ENCODE results near the gene BCL11A.

The BCL11A gene

DNA sequence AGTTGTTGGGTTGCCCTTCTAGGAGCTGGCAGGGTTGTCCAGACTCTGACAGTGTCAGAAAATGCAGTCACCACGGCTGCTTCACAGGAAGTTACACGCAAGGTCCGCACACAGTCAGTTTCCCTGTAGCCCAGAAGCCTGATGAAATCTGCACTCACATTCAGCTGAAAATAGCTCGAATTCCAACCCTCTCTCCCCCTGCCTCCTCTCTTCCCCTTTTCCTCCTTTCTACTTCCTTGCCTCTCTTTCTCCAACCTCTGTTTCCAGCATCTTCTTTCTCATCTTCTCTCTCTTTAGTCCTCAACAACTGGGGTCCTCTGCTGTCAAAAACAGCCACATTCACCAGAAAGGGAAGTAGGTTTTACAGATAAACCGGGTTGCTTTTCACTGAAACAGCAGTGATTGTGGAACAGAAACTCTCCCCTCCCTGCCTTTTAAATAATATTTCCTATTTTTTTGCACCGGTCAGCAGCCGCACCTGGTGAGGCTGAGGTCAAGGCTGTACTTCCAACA lies 69.3 kb downstream of the BCL11A start:
- peak; percentile 95 for DNase-seq (ENCODE audit: low read depth)

DNA sequence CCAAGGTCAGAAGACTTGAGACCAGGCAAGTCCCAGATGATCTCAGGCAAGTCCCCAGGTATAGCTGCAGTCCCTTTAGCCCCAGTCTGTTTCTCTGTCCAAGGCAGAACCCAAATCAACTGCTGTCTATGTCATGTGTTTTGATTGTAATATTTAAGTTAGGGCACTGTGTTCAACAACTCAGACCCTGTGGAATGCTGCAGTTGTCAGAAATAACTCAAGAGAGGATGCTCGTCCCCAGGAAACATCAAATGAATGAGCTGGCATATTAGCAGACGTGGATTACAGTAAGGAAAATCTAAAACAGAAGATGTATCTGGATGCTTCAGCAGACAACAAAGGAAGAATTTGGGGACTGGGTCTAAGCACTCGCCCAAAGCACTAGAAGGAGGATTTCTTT lies 70.1 kb downstream of the BCL11A start:
- peak; percentile 94 for DNase-seq (ENCODE audit: low read depth)

DNA sequence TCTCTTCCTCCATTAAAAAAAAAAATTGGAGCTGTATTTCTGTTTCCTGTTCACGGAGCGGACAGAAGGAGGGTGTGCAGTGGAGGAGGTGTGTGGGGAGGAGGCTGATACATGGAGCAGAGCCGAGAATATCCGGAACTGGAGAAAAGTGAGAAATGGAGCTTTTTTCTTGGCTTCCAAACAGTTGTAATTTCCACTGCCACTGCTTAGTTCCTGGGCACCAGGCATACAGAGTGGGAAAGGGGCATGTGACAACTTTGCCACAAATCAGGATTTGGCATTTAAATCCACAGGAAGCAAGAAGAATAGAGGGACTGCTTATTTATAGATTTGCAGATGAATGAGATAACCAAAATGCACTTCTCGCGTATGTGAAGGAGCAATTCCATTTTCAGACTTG lies 71.2 kb downstream of the BCL11A start:
- peak; percentile 14 for DNase-seq (ENCODE audit: low read depth)

DNA sequence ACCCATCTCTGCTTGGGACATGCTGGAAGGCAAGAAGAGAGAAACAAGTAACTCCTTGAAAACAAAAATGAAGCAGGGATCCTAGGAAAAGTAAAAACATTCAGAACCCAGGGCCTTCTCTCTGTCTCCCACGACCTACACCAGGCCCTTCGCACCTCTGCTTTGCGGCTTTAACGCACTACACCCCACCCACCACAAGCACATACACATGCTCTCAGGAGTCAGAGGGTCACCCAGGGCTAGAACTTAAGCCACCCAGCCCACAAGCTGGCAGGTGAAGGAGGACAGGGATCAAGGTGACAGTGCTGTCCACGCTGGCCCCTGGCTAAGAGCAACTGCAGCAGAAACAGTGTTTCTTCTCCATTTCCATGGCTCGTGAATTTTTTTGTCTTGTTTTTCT lies 72.2 kb downstream of the BCL11A start:
- no peak for DNase-seq (ENCODE audit: low read depth)

DNA sequence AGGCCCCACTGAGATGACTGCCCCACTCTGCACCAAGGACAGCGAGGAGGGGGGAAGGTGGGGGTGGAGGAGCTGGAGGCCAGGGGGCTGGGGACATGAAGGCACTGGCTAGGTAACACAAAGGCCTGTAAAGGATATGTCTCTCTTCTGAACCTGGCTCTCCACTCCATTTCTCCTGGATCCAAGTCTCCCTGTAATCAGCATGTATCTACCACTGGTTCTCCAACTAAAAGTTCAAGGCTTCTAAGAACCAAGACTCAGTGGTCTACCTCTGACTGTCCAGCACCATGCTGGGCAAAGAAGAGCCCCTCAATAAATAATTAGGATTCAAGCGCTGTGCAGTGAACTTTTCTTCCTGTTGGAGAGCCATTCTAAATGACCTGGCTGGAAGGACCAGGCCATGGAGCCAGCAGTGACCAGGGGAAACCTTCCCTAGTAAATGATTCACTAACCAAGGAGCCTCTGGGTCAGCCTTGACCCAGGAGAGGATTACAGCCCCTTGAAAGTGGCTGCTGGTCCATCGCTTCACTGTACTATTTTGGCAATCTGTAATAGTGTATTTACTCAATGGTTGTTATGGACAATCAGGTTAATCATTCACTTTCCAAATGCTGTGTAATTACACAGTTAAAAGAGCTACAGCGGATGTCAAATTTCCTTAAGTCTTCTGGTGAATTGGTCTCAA lies 73.2 kb downstream of the BCL11A start:
- no peak for DNase-seq (ENCODE audit: low read depth)

DNA sequence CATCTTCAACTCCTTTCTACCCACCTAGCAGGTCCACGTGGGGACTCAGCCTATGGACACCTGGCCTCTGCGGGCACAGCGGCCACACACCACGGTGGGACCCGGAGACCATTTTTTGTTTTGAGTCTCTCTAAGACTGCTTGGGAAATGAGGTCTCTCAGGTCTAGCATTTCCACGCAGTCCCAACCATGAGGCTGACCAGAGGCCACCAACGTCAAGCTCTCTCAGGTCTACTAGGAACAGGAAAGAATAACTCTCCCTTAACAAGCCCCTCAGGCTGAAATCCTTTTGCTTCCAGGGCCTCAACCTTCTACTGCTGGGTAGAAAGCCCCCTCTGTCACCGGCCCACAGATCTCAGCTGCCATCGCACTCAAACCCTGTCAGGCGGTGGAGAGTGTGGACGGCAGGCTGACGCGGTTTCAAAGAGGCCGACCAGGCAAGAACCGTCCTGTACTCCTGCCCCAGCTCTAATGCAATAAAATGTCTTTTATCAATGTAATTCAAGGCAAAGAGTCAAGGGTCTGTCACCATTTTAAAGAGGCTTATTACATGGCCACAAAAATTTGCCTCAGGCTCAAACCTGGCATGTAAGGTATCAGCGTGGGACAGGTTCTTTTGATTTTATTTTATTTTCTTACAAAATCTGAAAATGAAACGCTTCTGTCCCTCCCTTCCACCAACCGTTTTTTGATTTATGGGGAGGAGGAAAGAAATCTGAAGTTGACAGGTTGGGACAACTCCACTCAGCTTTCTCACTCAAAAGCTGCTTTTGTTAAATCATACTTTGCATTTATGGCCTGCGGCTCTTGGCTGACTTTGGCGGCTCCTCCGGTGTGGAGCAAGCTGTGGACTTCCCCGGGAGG lies 74.0 kb downstream of the BCL11A start:
- no peak for DNase-seq (ENCODE audit: low read depth)

DNA sequence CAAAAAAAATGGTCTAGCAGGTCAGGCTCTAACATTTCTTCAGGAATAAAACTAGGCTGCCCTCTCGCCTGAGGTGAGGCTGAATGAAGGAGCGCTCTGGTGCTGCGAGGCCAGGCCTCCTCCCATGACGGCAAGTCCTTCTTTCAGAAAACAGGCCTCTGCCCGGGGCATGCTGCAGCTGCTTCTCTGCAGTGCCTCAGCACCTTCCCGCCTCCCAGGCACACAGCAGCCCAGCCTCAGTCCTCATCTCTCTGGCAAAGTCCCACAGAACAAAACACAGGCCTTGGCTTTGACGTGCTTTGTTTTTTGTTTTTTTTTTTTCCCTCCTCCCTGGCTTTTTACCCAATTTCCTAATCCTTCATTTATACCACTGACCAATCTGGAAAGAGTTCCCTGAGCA lies 74.8 kb downstream of the BCL11A start:
- no peak for DNase-seq (ENCODE audit: low read depth)

DNA sequence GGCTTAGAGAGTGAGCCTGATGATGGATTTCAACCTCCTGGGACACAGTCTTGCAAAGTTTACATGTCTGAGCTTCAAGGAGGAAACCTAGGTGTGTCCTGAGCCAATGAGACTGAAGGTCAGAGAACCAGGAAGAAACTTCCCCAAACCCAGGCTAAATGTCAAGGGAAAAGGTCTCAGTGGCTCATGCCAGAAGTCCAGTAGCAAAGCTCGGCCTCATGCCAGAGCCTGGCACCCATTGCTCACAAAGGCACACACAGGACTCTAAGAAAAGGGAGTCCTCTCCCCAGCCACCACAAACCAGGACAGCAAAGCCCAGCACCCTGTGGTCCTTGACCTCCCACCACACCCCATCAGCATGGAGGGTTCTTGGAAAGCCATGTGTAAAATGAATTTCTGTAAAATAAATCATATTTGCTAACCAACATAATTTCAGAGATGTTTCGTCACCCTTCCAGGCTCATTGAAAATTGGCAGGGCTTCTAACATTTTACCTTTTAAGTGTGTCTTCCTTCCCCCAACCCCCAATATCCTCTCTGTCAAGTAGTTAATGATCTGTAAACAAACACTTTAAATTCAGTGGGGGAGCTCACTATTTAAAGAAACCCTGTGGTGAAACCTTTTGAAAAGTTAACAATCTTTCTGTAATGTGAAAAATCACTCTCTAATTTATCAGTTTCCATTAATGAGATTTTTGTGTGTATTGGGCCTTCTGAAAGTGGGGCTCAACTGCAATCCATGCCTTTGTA lies 77.1 kb downstream of the BCL11A start:
- no peak for DNase-seq (ENCODE audit: low read depth)

DNA sequence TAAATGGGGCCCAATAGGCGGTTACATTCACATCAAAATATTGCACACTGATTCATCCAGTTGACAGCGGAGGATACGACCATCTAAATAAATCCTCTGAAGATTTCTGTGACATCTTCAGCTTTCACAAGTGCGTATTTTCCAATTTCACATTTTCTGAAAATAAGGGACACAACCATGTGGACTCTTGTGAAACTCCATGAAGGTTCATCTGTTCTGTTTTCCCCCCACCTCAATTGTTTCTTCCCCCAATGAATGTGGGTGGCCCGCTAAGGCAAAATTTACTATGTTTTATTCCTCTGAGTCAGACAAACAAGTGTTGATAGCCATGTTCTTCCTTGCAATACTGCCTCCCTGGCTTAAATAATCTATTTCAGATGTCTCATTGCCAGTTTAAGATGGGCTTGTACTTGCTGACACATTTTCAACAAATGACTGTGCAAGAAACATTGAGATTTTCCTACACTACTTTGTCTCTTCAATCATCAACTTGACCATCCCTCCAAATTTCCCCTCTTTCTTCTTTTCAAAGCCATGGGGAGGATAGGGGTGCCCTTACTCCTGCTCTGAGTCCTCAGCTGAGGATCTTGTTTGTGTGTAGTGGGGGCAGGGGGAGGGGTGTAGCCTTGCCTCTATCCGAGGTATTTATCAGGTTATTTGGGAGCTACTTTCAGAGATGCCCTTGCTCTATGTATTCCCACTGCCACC lies 78.2 kb downstream of the BCL11A start:
- peak; percentile 40 for DNase-seq (ENCODE audit: low read depth)

DNA sequence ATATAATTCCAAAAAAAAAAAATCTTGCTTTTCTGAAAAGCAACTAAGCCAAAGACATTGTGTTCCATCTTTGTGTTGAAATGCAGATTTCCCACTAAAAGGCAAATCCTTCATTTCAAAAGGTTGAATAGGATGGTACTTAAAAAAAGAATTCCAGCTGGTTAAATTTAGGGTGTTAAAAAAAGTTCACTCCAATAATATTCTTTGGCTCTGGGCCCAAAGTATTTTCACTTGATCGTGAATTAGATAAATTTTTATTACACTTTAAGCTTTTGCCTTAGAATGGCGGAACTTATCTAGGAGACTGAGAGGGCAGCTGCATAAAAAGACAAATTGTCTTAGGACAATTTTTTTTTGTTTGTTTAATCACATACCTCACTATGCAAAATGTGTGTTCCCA lies 79.2 kb downstream of the BCL11A start:
- no peak for DNase-seq (ENCODE audit: low read depth)

DNA sequence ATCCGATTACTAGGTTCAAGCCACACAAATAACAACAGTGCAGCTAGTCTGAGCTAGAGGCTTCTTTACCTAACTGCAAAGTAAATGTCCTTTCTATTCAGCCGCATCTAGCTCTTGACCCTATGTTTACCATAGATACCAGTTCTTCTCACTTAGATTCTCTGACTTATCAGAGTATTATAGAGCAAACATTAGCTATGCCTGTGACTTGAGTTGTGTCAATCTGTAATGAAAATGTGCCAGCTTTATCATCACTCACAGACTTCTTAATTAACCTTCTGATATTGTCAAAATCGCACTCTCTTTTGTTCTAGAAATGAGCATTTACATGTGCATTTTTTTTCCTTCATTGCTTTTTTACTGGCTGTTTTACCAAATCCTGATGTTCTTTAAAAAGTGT lies 79.9 kb downstream of the BCL11A start:
- DNase-seq (ENCODE audit: low read depth): no peak

DNA sequence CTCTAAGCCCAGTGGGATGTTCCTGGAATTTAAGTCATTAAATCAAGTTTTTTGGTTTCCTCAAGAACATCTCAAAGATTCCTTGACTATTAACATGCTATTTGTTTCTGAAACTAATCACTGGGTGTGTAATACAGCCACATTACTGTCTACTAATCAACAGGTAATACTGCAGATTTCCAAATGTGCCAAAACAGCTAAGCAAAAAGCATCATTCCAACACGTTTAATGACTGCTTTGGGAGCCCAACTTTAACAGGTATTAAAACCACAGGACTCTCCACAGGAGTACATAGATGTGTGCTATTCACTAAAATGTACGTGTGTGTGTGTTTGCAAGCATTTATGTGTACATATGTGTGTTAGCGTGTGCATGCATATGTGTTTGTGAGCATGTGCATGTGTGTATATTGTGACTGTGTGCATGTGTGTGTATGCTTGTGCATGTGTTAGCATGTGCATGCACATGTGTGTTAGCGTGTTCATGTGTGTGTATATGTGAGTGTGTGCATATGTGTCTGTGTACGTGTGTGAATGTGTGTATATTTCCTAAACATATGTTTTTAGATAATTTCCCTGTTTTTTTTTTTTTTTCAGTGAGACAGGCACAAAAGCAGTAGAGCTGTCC lies 80.7 kb downstream of the BCL11A start:
- DNase-seq (ENCODE audit: low read depth): no peak

DNA sequence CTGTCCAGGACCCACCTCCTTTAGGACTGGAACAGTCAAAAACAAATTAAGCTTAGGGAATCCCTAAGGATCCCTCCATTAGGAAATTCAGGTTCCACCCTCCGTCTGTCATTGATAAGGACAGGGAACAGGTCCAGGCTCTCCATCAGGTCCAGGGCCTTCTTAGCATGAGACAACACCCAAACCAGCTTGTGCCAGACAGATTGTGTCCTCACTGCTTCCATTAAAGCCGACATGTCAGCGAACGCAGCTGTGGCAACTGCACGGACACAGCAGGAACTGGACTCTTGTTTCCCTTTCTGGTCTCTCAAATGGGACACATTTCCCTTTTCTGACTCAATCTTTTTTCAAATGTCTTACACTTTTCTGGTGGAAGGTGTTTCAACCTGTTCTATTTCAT lies 81.4 kb downstream of the BCL11A start:
- no peak for DNase-seq (ENCODE audit: low read depth)

DNA sequence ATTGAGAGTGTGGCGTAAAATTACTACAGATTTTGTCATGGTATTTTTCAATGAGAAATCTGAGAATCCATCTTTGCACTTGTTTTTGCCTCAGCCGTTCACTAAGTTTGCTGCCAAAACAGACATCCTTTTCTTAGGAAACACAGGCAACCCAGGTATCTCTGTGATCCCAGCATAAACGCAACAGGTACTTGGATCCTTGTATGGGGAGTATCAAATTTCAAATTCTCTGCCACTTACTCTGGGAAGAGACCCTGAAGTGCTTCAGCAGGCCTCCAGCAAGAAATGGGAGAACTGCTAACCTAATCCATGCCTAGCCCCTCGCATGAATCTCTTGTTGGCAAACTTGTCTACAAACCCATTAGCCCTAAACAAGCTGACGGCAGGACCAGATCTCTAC lies 83.1 kb downstream of the BCL11A start:
- DNase-seq (ENCODE audit: low read depth): no peak

DNA sequence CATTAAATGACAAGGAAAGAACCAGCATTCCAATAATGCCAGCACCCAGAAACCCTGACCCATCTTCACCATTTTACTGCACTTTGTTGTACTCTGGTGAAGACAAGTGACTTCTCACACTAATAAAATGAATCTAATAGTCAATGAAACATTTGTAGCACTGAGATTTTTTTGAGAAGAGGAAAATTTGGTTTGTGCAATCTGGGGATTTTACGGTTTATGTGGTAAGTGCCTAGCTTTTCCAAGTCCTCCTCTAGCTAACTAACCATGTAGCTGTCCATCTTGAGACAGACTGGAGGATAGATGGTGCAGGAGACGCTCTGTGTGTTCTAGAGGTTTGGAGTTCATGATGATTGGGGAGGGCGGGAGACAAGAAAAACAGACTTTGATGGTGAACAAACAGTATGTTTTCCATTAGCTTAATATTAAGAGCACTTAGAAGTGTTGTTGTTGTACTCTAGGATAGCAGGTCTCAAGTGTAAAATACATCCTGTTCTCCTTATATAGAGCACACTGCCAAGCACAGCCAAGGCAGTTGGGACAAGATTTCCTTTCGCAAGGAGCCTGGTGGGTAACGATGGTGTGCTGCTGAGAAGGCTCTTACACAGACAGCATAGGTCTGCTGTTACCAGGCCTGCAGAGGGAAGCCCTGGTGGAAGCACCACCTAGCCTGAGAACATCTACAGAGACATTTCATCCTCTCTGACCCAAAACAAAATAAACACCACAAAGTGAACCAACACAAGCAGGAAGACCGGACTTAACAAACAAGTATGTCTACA lies 83.7 kb downstream of the BCL11A start:
- DNase-seq (ENCODE audit: low read depth): peak; percentile 21

DNA sequence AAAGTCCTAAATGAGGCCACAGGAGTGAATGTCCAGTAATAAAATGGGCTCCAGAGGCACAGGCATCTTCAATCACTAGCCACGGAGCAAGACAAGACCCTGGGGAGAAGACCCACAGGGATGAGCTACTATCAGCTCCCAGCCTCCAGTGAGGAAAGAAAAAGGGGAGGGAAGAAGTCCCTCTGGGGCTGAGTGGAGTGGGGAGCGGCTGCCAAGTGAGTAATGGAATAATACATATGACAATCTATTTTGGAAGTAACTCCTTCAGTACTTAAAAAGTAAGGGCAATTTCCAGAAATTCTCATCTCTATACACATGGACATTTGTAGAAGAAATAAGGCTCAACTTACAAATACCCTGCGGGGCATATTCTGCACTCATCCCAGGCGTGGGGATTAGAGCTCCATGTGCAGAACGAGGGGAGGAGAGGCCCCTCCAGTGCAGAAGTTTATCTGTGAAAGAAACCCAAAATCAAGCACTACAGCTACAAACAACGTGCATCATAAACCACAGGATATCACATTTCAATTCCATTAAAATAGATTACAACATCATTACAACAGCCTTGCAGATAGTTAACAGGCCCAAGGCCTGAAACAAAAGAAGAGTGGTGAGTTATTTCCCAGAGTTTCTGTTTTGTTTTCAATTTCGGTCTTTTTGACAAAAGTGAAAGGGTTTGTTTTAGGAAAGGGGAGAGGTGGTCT lies 84.9 kb downstream of the BCL11A start:
- peak; percentile 75 for DNase-seq (ENCODE audit: low read depth)

DNA sequence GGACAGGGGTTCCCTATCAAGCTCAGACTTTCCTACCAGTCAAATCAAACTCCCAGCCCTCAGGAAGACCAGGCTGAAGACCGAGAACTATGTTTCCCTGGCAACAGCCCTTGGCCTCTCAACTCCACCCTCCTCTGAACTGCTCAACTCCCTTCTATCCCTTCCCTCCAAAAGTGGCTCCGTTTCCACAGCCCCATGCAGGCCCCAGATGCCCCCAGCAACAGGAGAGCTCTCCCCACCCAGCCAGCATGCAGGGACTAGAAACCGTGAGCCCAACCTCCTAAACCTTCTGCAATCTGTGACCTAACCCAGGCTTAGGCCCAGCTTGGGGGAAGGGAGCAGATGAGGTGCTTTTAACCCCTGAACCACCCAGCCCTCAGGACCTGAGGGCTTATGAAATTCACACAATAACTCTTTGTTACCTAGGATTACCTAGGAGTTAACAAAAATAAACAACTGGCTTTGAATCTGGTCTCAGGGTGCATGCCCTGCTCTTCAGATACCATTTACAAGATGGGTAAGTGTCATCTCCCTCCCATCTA lies 87.2 kb downstream of the BCL11A start:
- DNase-seq (ENCODE audit: low read depth): no peak

DNA sequence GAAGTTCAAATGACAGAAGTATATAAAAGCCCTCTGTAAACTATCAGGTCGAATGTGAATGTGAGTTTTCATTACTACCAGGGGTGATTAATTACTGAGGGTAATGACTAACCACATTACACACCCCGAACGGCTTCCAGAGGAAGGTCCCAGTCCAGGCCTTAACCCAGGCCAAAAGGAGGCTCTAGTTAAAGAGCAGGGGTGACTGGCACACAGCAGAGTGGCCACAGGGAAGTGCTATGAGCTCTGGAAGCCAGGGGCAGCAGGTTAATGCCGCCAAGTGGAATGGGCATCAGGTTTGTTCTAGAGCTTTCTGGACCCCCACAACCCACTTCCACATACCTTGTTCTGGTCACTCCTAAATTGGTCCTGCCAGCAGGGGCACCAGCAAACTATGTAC lies 87.7 kb downstream of the BCL11A start:
- DNase-seq (ENCODE audit: low read depth): no peak

DNA sequence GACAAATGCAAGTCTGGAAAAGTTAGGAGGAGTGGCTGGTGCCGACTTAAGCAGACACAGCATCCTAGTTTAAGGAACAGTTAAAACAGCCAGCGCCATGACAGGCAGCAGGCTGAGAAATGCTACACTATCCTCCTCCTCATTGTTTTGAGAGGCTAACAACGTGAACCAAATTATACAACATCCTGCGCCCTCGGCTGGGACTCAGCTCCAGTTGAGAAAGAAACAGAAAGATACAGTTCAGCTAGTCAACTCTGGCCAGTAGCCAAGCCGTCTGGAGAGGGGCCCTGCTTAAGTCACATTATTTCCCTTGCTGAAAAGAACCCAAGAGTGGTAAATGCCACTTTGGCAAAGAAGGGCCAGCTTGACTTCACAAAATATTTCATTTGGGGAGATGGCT lies 90.2 kb downstream of the BCL11A start:
- peak; percentile 44 for DNase-seq (ENCODE audit: low read depth)
